GM18517 (cell line): ENCODE data around the gene ETNK2.

Source experiments
- ATAC-seq: cut with Tn5 transposase; IDR thresholded peaks from one replicate; pipeline ENCODE4 v1.9.1; 2021; ENCODE audit warnings: mild to moderate bottlenecking, moderate library complexity; ENCODE audit not compliant: unreplicated experiment

ETNK2 gene

DNA sequence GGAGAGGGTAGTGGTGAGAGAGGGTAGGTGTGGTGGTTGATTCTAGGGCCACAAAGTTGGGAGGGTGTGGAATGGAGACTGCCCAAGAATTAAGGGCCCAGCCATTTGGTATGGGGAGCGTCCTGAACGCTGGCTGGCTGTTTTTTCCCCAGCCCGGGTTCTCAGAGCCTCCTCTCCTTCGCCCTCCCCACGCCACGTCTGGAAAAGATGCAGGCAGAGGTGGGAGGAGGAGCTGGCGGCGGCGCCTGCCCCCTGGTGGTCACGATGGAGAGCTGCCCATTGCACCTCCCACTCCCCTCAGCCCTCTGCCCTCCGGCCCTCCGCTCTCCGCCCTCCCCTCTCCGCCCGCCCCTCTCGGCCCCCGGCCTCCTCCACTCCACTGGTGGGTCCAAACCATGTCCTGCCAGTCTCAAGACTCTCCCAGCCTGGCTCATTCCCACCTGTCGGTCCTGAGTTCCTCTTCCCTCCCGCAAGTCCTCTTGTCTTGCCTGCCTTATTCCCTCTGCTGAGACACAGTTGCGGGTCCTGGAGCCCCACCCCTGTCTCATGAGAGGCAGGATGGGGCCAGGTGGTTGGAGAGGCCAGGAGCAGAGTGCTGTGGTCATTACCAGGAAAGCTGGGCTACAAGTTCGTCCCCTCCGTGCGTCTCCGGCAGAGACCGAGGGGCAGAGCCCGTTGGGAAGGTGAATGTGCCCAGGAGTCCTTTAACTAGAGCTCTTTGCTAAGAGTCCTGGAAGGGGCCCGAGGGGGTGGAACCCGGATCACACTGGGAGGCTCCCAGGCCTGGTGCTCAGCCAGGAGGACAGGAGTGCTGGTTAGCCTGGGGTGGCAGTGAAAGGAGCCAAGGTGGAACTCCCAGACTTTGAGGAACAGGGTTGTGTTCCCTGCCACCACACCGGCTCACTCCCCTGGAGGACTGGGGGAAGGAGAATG lies 22.6 kb downstream of the ETNK2 start:
- ATAC-seq: no peak

DNA sequence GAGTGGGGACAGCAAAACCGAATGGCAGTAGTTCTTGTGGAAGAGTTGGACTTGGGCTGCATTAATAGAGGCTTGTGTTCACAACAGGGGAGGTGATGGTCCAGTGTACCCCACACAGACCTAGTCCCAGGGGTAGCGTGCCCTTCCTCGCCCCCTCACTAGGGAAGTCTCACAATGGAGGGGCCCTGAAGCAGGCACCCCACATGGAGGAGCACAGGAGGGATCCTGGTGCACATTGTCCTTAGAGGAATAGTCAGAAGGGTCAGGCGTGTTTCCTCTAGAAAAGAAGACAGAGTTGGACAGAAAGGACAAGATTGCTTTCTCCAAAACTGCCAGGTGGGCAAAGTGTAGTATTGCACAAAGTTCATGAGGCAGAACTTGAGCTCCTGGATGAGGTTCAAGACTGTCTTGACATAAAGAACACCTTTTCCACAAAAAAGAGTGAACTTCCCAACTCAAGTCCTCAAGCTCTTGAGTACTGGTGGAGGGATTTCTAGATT lies 23.3 kb downstream of the ETNK2 start:
- no peak for ATAC-seq

DNA sequence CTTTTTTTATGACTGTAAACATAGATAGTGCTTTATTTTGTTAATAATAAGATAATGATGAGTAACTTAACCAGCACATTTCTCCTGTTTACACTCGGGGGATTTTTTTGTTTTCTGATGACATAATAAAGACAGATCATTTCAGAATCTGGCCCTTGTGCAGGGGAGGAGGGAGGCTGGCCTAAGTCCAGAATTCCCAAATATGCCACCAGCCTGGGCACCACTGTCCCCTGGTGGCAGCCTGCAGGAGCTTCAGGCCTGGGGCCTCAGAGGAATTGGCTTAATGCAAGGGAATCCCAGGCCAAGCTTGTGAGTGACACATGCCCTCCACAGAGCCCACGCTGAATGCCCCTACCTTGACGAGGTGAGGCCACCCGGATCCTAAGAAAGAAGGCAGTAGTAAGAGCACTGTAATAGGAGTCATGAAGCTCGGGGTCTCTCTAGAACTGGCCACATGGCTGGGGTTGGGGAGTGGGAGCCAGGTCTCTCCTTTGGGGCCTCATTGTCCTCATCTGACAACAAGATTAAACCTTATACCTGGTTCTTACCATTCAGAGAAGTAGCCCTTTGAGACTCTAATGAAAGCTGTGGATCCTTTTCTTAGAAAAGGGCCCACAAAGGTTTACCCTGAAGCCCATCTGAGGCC lies 24.1 kb downstream of the ETNK2 start:
- no peak for ATAC-seq

DNA sequence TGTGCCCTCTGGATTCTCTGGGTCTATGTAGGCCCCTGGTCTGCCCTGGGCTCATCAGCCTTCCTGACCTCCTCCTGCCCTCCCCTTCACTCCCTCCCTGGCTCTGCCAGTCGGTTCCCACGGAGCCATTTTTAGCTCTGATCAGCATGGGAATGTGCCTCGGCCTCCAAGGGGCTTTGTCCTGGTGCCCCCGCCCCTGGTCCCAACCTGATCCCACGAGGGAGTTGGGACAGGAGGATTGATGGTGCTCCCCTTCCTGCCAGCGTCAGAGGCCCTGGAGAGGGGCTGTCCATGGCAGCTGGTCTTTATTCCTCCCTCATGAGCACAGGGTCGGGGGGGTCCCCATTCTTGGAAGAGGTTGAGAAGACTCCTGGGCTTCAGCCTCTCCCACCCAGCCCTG lies 24.9 kb downstream of the ETNK2 start:
- ATAC-seq: no peak

DNA sequence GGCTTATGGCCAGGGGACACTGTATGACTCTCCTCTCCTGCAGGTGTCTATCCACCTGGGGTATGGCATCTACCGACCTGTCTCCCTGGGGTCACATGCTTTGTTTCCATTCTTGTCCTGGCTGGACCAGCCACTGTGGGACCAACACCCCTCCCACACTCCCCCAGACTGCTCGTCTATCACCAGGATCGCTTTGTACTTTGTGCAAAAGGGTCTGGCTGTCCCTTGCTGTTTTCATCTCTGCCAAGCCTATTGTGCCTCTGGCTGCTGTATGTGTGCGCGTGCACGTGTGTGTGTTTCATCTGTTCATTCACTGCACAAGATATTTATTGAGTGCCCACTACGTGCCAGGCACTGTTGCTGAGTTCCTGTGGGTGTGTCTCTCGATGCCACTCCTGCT lies 25.5 kb downstream of the ETNK2 start:
- ATAC-seq: no peak

DNA sequence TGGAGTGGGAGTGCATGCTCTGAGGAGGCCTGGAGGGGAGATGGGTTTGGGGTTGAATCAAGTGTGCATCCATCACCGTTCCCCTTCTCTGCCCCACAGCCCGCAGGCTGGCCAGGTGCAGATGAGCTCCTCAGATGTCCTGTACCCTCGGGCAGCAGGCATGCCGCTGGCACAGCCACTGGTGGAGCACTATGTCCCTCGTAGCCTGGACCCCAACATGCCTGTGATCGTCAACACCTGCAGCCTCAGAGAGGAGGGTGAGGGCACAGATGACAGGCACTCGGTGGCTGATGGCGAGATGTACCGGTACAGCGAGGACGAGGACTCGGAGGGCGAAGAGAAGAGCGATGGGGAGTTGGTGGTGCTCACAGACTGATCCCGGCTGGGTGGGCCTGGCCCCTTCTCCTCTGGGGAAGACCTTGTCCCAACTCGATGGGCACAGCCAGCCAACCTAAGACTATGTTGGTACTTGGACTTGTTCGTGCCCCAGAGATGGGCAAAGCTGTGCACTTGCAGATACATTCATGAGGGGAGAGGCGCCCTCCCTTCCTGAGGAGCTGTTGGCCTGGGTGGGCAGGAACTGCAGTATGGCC lies 26.0 kb downstream of the ETNK2 start:
- no peak for ATAC-seq

DNA sequence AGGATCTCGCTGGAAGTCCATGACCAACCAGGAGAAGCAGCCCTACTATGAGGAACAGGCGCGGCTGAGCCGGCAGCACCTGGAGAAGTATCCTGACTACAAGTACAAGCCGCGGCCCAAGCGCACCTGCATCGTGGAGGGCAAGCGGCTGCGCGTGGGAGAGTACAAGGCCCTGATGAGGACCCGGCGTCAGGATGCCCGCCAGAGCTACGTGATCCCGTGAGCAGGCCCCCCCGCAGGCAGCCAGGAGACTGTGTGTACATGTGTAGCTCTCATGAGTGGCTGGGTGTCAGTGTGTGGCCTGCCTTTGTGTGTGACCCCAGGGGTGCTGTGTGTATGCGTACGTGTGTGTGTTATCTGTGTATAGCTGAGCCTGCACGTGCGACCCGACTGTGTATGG lies 27.2 kb downstream of the ETNK2 start:
- no peak for ATAC-seq

DNA sequence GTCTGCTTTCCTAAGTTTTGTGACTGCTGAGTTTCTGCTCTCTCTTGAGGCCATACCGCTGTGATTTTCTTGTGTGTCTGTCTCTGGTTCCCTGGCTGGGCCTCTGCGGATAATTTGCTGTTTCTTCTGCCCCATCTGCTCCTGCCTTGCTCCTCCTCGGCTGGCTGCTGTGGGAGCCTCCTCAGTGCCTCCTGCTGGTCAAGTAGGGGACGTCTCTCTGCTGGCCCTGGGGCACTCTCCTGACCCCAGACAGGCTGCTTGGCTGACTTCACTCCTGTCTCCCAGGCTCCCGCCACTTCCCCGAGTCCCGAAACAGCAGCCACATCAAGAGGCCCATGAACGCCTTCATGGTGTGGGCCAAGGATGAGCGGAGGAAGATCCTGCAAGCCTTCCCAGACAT lies 28.5 kb downstream of the ETNK2 start:
- no peak for ATAC-seq

DNA sequence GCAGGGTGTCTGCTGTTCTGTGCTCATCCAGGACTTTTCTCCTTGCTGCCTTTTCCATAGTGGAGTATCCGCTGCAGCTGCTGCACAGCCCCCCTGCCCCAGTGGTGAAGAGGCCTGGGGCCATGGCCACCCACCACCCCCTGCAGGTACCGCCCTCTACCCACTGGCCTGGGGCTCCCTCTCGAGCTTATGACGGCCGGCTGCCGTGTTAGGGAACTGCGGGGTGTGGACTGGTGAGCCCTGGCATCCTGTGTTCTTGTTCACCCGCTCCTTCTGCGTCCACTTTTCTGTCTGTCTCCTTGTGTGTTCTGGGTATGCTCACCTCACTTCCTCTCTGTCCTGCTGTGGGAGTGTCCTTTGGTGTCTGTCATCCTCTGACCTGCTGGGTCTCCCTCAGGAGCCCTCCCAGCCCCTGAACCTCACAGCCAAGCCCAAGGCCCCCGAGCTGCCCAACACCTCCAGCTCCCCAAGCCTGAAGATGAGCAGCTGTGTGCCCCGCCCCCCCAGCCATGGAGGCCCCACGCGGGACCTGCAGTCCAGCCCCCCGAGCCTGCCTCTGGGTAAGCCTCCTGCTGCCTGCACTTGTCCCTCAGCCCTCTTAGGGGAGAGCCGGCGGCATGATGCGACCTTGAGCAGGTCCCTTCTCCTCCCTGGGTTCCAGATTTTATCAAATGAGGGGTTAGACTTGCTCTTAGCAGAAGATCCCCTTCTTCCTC lies 29.8 kb downstream of the ETNK2 start:
- ATAC-seq: no peak

DNA sequence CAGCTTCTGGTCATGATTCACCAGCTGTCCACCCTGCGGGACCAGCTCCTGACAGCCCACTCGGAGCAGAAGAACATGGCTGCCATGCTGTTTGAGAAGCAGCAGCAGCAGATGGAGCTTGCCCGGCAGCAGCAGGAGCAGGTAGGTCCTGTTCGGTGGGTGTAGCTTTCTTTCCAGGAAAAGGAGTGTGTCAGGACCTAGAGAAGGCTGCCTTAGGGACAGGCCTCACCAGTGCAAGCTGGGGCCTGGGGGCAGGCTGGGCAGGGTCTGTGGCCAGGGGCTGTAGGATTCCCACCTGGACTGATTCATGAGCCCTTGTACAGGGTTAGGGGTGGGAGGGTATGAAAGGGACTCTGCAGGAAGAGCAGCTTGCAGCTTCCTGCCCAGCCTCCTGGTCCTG lies 35.3 kb downstream of the ETNK2 start:
- no peak for ATAC-seq

DNA sequence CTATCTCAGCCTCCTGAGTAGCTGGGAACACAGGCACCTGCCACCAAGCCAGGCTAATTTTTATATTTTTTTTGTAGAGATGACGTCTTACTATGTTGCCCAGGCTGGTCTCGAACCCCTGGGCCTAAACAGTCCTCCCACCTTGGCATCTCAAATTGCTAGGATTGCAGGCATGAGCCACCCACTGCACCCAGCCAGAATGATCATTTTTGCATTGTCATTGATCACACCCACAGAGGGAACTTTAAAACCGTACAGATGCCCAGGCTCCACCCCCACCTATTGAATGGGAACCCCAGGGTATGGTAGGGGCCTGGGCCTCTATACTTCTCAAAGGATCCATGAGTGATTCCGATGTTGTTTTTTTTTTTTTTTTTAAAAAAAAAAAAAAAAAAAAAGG lies 36.7 kb downstream of the ETNK2 start:
- no peak for ATAC-seq

DNA sequence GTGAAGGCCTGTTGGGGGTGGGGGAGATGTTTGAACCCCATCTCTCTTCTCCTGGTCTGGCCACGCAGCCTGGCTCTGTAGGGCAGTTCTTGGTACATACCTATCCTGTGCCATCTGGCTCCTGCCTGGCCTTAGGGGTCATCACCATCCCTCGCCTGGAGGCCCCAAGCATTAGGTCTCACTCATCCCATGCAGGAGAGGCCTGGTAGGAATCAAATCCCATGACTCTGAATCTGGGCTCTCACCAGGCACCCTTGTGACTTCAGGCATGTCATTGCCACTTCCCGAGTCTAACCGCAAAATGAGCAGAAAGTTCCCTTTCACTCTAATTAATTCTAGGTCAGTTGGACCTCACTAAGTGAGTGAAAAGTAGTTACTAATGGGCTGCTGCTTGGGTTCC lies 37.2 kb downstream of the ETNK2 start:
- ATAC-seq: no peak

DNA sequence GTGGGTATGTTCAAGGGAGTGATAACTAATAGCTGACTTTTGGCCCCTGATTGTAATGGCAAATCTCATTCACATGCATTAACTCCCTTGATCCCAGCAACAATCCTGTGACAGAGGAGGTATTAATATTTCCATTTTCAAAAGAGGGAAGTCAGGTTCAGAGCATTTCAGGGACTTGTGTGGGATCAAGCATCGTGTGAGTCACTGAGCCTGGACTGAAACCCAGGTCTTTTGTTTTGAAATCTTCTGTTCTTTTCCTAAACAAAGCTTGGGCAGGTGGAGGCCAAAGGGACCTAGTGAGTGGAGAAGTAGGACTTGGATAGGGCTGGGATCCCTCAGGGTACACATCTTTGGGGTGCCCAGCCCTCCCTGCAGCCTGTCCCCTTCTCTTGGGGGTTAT lies 37.9 kb downstream of the ETNK2 start:
- ATAC-seq: no peak

DNA sequence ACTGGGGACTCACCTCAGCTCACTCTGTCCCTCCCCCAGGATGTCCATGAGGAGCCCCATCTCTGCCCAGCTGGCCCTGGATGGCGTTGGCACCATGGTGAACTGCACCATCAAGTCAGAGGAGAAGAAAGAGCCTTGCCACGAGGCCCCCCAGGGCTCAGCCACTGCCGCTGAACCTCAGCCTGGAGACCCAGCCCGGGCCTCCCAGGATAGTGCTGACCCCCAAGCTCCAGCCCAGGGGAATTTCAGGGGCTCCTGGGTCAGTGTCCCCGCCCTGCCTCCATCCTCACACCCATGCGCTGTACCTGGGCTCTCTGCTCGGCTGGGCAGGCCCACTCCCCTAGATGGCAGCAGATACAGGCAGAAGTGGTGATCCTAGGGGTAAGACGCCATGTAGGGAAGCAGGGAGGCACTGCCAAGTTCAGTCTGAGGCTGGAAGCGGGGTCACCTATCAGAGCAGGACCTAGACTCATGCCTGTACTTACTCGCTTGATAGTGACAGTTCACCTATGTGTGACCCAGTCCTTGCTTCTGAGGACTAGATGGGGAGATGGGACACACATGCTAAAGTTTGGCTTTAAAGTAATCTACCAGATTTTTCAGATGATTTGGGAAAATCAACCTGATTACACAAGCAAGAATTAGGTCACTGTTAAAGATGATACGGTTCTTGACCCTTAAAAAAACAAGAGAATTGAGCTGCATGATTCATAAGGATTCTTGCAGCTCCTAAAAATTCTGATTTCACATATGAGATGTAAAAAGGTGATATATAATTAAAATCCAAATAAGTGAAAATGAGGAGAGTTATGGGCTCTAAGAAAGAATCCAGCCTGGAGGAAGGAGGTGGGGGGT lies 38.7 kb downstream of the ETNK2 start:
- no peak for ATAC-seq

DNA sequence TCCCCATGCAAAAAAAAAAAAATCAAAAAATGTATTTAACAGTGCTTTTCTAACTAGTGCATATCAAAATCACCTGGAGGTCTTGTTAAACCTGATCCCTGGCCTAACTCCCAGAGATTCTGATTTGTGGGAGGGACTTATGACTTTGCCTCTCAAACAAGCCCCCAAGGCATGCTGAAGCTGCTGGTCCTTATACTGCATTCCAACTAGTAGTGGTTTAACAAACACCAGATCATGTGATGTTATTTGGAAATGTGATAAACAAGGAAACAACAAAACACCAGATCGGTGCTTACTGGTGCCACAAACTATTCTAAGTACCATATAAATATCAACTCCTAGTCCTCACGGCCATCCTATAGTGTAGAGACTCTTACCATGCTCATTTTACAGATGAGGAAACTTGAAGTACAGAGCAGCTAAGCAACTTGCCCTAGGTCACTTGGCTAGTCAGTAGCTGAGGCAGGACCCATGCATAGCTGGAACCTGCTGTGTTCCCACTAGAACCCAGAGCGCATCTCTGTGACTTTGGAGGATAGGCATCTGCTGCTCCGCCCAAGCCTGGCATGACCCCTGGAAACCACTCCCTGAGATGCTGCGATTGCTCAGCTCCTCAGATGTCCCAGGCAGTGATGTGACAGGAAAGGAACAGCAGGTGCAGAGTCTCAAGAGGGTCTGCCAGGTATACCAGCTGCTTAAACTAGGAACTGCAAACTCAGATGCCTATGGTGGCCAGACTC lies 40.8 kb downstream of the ETNK2 start:
- ATAC-seq: no peak

DNA sequence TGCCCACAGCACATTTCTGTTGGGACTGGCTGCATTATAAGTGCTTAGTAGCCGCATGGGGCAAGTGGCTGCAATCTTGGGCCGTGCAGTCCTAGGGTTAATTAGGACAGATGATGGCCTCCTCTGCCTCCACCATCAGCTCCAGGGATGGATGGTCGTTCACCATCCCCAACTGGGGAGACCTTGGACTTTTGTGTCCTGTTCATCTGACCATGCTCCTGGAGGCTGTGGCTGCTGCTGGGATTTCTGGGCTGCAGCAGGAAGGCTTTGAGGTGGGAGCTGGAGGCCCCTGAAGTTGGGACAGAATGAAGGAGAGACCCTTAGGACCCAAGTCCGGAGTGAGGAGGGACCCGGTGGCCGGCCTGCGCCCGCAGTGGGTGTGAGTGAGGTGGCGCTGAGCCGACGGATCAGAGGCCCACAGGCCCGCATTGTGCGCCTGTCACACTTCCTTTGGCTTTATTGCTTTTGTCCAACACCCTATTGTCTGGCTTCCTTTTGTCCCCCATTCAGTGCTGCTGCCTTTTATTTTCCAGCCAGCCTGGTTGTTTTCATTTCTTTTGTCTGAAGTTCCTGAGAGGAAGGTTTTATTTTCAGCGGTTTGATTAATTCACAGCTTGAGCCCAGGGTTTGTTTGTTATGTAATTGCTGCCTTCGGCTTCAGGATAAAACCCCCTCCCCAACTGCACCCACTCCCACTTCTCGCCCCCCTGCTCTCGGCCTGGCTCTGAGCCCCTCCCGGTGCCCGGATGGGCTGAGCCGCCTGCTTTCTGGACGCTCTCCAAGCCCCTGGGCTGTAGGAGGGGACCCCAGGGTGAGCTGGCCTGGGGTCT lies 43.3 kb downstream of the ETNK2 start:
- no peak for ATAC-seq

DNA sequence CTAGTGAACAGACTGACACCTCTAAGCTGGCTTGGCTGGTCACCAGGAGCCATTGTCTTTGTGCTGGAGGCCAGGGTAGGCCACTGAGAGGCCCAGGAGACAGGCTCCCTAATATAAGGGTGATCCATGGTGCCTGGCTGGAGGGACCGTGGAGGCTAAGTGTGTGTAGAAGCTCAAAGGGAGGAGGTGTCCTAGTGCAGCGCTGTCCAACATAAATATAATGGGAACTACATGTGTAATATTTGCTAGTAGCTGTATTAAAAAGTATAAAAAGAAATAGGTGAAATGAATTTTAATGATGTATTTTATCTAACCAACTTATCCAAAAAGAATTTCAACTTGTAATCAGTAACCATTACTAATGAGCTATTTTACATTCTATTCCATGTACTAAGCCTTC lies 44.0 kb downstream of the ETNK2 start:
- no peak for ATAC-seq

DNA sequence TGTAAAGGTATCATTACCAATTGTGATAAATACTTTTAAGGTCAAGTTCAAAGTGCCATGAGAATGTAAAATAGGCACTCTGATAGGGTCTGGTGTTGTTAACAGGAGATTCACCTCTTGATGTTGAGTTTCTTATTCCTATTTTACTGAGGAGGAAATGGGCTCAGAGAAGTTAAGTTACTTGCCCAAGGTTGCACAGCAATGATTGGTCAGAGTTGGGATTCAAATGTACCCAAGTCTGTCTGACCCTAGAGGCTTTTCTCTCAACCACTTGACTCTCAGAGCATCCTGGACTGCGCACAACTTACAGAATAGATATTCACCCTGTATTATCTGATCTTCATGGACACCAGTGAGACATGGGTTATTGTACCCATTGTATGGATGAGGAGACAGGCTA lies 45.0 kb downstream of the ETNK2 start:
- no peak for ATAC-seq

DNA sequence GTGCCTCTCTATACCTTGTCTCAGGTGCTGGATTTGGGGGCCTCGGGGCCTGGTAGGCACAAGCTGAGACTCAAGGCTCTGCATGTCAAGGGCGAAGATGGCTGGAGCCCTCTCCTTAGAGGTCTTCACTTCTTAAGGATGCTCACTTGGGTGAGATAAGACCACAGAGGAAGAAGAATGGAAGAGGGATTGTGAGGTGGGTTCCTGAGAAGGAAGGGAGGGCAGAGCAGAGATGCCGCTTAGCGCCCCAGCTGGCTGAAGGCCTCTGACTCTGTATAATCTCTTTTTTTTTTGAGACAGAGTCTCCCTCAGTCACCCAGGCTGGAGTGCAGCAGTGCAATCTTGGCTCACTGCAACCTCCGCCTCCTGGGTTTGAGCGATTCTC lies 46.7 kb downstream of the ETNK2 start:
- no peak for ATAC-seq
